ENCODE results near the gene WDR62.

- TF ChIP-seq CTCF (tag by site-specific recombination; IDR thresholded peaks at IDR 0.05) = no peak
- no peak for TF ChIP-seq ZBTB48 (tag by site-specific recombination; IDR thresholded peaks at IDR 0.05)
- no peak for TF ChIP-seq ZNF529 (tag by site-specific recombination; IDR thresholded peaks at IDR 0.05; ENCODE audit: insufficient replicate concordance)
- no peak for TF ChIP-seq ZNF140 (tag by site-specific recombination; IDR thresholded peaks at IDR 0.05)
Observed at GRCh38 chr19:36079389-36079945, 24.8 kb downstream of the WDR62 start.

Data from HEK293 (cell line).